GM12878 (cell line): ENCODE data around the gene PANX2. TPM values are rescaled to one million over a fixed set of nuclear protein-coding genes. Genes with fewer than 3 reads are reported as not detected.

Experiments
- ATAC-seq: fragments of 200-7000 bp; cut with Tn5 transposase; 3 replicates; pipeline ENCODE4 v1.9.1; 2020; ENCODE audit warnings: mild to moderate bottlenecking, moderate library complexity
- BruUV-seq: library from RNA; stranded (reverse); fragments of 400-500 nt; replicated peaks from 2 replicates; lab custom pipeline; 2021; lab: Mats Ljungman, UMichigan
- CTCF ChIA-PET: fragments of 300-600 bp; sonication (Branson Sonifier 250); formaldehyde crosslinking; extraction: SDS; loops from one replicate; lab custom pipeline; 2021; ENCODE audit warnings: inconsistent platforms; lab: Yijun Ruan, JAX
- POLR2A ChIA-PET: fragments of 350-600 bp; formaldehyde crosslinking; extraction: SDS; loops from one replicate; lab custom pipeline; 2021; ENCODE audit warnings: inconsistent platforms; lab: Charles Lee
- RAD21 ChIA-PET: fragments of 300-600 bp; sonication (Branson Sonifier 250); formaldehyde crosslinking; loops from one replicate; lab custom pipeline; 2023; ENCODE audit warnings: antibody characterized with exemption; ENCODE audit not compliant: unreplicated experiment; lab: Charles Lee
- SMC1A ChIA-PET: fragments of 300-600 bp; sonication (Branson Sonifier 250); formaldehyde crosslinking; loops from one replicate; lab custom pipeline; 2023; ENCODE audit not compliant: unreplicated experiment, uncharacterized antibody; lab: Charles Lee
- DNase-seq: peaks from one replicate; pipeline ENCODE4 v3.0.0-alpha.2; 2011; ENCODE audit warnings: low read depth, low spot score
- FAIRE-seq: peaks from 3 replicates; lab custom pipeline; 2011; peaks lifted over from hg19 to GRCh38; lab: Jason Lieb, UNC
- H2AFZ ChIP-seq: 2 replicates; pipeline ENCODE4 v1.6.0; 2011; ENCODE audit warnings: low read depth, low read length, control low read depth; ENCODE audit not compliant: control insufficient read depth
- H3K27ac ChIP-seq: 2 replicates; pipeline ENCODE4 v1.5.1; 2011; ENCODE audit warnings: control low read depth; ENCODE audit not compliant: control insufficient read depth, insufficient read depth
- H3K27me3 ChIP-seq, 2 experiments: replicated peaks in 1 of 2; 2 replicates each; pipeline versions ENCODE4 v1.6.0 to v1.6.1; 2011; ENCODE audit warnings: low read length in 1 of 2; ENCODE audit not compliant: control insufficient read depth in 2 of 2, insufficient read depth in 2 of 2
- H3K36me3 ChIP-seq, 2 experiments: 2 replicates each; pipeline ENCODE4 v1.5.1; 2011; ENCODE audit warnings: low read length in 1 of 2; ENCODE audit not compliant: control insufficient read depth in 2 of 2, insufficient read depth in 2 of 2
- H3K4me1 ChIP-seq: 2 replicates; pipeline ENCODE4 v1.6.1; 2011; ENCODE audit warnings: mild to moderate bottlenecking, low read length, moderate library complexity, mixed read lengths; ENCODE audit not compliant: control insufficient read depth, insufficient read depth
- H3K4me2 ChIP-seq: 2 replicates; pipeline ENCODE4 v1.6.0; 2011; ENCODE audit warnings: control low read depth; ENCODE audit not compliant: control insufficient read depth, insufficient read depth
- H3K4me3 ChIP-seq: fragments of 200-600 bp; sonication (generic); 2 replicates; pipeline ENCODE4 v1.5.1; 2016
- H3K79me2 ChIP-seq: 2 replicates; pipeline ENCODE4 v1.6.0; 2011; ENCODE audit warnings: low read length; ENCODE audit not compliant: control insufficient read depth, insufficient read depth
- H3K9ac ChIP-seq: 2 replicates; pipeline ENCODE4 v1.8.0; 2011; ENCODE audit warnings: low read length, control low read depth, mixed read lengths; ENCODE audit not compliant: control insufficient read depth, insufficient read depth
- H3K9me3 ChIP-seq: replicated peaks from 3 replicates; pipeline ENCODE4 v1.5.1; 2011; ENCODE audit warnings: mild to moderate bottlenecking, low read length; ENCODE audit not compliant: control insufficient read depth, insufficient read depth
- H4K20me1 ChIP-seq: 2 replicates; pipeline ENCODE4 v1.6.0; 2011; ENCODE audit not compliant: control insufficient read depth, insufficient read depth
- CBX3 ChIP-seq: fragments of 200-600 bp; sonication (generic); IDR thresholded peaks from 2 replicates; pipeline ENCODE4 v1.6.1; 2016; ENCODE audit warnings: low read depth, borderline replicate concordance
- KDM1A ChIP-seq: fragments of 200-600 bp; sonication (generic); IDR thresholded peaks from 2 replicates; pipeline ENCODE4 v1.6.1; 2016; ENCODE audit warnings: borderline replicate concordance
- NBN ChIP-seq: fragments of 450-650 bp; IDR thresholded peaks from 2 replicates; pipeline ENCODE4 v1.6.1; 2016
- PAX8 ChIP-seq: fragments of 450-650 bp; IDR thresholded peaks from 2 replicates; pipeline ENCODE4 v1.6.1; 2017; ENCODE audit warnings: mild to moderate bottlenecking, moderate library complexity
- RAD51 ChIP-seq: fragments of 450-650 bp; IDR thresholded peaks from 2 replicates; pipeline ENCODE4 v1.6.1; 2016; ENCODE audit warnings: moderate library complexity, mild to moderate bottlenecking, inconsistent platforms
- RCOR1 ChIP-seq: conservative IDR thresholded peaks from 2 replicates; pipeline ENCODE4 v1.6.1; 2012; ENCODE audit warnings: low read depth, low read length, improper control_type of control experiment
- SMAD5 ChIP-seq: IDR thresholded peaks from 2 replicates; pipeline ENCODE4 v1.6.1; 2016; ENCODE audit warnings: antibody characterized with exemption, low read depth
- SMARCA5 ChIP-seq: fragments of 450-650 bp; IDR thresholded peaks from 2 replicates; pipeline ENCODE4 v1.6.1; 2017; ENCODE audit warnings: mild to moderate bottlenecking
- TCF12 ChIP-seq: IDR thresholded peaks from 2 replicates; pipeline ENCODE4 v1.6.1; 2011; ENCODE audit warnings: low read depth, mild to moderate bottlenecking, low read length
- WGBS: methylation state at CpG from one replicate; pipeline ENCODE4 v1.1.6; 2016; ENCODE audit warnings: low lambda C conversion rate; ENCODE audit not compliant: insufficient replicate concordance, insufficient coverage; ENCODE audit errors: missing lambda C conversion rate; 5-methylcytosine and 5-hydroxymethylcytosine counted together
- in situ Hi-C: fragments of 300-500 bp; cut with MboI; formaldehyde crosslinking; loops from 9 replicates; pipeline ENCODE4 v1.14.3; 2018; ENCODE audit warnings: mixed read lengths
- intact Hi-C: fragments of 100-400 bp; cut with micrococcal nuclease; formaldehyde crosslinking; loops from one replicate; pipeline ENCODE4 v1.14.2; 2022; ENCODE audit not compliant: unreplicated experiment
- polyA plus RNA-seq, 11 experiments: library from polyadenylated mRNA; depleted of rRNA in 4 of 11; unstranded in 6 of 11; stranded (reverse) in 5 of 11; fragments of >200 nt; fragmentation: Nextera tagmentation in 4 of 11; fragmentation: Illumina TruSeq in 1 of 11; extraction: Ambion mirVana in 4 of 11; extraction: Trizol in 1 of 11; gene quantifications; 1 replicate in 1 of 11; 2 replicates in 10 of 11; pipeline versions ENCODE4 v1.2.1 to v1.2.3, GENCODE V29; 2011 to 2016; ENCODE audit warnings: inconsistent platforms in 2 of 11, missing spikeins in 2 of 11, low read depth in 1 of 11
- total RNA-seq, 4 experiments: library from RNA; depleted of rRNA in 3 of 4; stranded (reverse); fragments of >200 nt in 3 of 4; fragmentation: Illumina TruSeq in 1 of 4; extraction: Trizol in 1 of 4; gene quantifications; 2 replicates each; pipeline versions ENCODE4 v1.2.1 to v1.2.3, GENCODE V29; 2013 to 2021
- TF ChIP-seq, protein P1 (sequence below): IDR thresholded peaks from 2 replicates; pipeline ENCODE4 v1.6.1; 2012; ENCODE audit warnings: mild to moderate bottlenecking, low read depth, low read length
- TF ChIP-seq, protein P2 (sequence below): fragments of 450-650 bp; IDR thresholded peaks from 2 replicates; pipeline ENCODE4 v1.6.1; 2018; ENCODE audit warnings: mild to moderate bottlenecking, low read depth, moderate library complexity; ENCODE audit not compliant: partially characterized antibody
- TF ChIP-seq, protein P3 (sequence below): IDR thresholded peaks from 2 replicates; pipeline ENCODE4 v1.6.1; 2012; ENCODE audit warnings: low read depth, low read length, improper control_type of control experiment
- TF ChIP-seq, protein P4 (sequence below): IDR thresholded peaks from 2 replicates; pipeline ENCODE4 v1.6.1; 2011; ENCODE audit warnings: borderline replicate concordance, low read depth, mild to moderate bottlenecking, moderate library complexity, mixed read lengths, low read length; ENCODE audit not compliant: insufficient read depth; ENCODE audit errors: extremely low read length

The PANX2 gene
- total and polyA plus RNA-seq, 10 of the 15 experiments (the other 5 are each of a cell fraction or from before 2014, with no cell fraction given), result 0.04 to 0.44 (median 0.17) TPM; not detected in 5

DNA sequence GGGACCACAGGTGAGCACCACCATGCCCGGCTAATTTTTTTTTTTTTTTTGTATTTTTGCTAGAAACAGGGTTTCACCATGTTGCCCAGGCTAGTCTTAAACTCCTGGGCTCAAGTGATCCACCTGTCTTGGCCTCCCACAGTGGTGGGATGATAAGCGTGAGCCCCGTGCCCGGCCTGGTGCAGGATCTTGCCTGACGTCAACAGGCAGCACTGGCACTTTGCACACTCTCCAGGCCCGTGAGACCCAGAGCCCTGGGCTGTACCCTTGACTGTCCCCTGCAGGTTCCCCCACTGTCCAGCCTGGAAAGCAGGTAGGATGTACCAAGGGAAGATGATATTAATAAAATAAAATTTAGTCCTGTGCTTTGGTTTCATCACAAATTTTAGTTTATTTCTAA lies 29.1 kb upstream of the PANX2 start (continued):
- TF ChIP-seq, protein P1, sequence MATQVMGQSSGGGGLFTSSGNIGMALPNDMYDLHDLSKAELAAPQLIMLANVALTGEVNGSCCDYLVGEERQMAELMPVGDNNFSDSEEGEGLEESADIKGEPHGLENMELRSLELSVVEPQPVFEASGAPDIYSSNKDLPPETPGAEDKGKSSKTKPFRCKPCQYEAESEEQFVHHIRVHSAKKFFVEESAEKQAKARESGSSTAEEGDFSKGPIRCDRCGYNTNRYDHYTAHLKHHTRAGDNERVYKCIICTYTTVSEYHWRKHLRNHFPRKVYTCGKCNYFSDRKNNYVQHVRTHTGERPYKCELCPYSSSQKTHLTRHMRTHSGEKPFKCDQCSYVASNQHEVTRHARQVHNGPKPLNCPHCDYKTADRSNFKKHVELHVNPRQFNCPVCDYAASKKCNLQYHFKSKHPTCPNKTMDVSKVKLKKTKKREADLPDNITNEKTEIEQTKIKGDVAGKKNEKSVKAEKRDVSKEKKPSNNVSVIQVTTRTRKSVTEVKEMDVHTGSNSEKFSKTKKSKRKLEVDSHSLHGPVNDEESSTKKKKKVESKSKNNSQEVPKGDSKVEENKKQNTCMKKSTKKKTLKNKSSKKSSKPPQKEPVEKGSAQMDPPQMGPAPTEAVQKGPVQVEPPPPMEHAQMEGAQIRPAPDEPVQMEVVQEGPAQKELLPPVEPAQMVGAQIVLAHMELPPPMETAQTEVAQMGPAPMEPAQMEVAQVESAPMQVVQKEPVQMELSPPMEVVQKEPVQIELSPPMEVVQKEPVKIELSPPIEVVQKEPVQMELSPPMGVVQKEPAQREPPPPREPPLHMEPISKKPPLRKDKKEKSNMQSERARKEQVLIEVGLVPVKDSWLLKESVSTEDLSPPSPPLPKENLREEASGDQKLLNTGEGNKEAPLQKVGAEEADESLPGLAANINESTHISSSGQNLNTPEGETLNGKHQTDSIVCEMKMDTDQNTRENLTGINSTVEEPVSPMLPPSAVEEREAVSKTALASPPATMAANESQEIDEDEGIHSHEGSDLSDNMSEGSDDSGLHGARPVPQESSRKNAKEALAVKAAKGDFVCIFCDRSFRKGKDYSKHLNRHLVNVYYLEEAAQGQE, result no peak
- TF ChIP-seq, protein P2, sequence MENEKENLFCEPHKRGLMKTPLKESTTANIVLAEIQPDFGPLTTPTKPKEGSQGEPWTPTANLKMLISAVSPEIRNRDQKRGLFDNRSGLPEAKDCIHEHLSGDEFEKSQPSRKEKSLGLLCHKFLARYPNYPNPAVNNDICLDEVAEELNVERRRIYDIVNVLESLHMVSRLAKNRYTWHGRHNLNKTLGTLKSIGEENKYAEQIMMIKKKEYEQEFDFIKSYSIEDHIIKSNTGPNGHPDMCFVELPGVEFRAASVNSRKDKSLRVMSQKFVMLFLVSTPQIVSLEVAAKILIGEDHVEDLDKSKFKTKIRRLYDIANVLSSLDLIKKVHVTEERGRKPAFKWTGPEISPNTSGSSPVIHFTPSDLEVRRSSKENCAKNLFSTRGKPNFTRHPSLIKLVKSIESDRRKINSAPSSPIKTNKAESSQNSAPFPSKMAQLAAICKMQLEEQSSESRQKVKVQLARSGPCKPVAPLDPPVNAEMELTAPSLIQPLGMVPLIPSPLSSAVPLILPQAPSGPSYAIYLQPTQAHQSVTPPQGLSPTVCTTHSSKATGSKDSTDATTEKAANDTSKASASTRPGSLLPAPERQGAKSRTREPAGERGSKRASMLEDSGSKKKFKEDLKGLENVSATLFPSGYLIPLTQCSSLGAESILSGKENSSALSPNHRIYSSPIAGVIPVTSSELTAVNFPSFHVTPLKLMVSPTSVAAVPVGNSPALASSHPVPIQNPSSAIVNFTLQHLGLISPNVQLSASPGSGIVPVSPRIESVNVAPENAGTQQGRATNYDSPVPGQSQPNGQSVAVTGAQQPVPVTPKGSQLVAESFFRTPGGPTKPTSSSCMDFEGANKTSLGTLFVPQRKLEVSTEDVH, result no peak
- TF ChIP-seq, all 136 proteins: peak for 0

DNA sequence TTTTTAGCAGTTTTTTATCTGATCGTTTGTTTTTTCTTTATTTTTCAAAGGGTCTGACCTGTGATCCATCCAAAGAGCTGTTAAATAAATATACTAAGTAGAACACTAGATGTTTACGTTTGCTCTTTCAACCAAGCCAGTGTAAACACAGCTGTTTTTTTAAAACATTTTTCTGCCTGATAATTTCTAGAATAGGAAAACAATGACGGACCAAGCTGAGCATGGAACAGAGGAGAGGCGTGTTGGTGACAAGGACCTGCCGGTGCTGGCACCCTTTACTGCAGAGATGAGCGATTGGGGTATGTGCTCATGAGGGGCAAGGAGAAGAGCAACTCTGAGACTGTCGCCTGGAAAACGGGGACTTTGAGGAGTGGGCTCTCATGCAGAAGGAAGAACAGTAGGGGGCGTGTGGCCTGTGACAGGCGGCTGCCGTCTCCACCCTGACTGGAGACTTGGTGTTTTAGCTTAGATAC lies 28.6 kb upstream of the PANX2 start:
- H3K4me3 ChIP-seq, result no peak overlapping the region
- ATAC-seq, result no peak
- ChIA-PET SMC1A (no interaction called here), CTCF (interaction anchor here (1.2 kb wide), 1 partner anchor 31 kb away, joined by 3 read pairs; no protein-coding TSS in a partner anchor), POLR2A (no interaction called here), RAD21 (no interaction called here)
- no peaks in the 10 kb centered on the region for H3K9me3 ChIP-seq
- DNase-seq, result no peak
- no peaks in the 10 kb centered on the region for H4K20me1 ChIP-seq
- intact Hi-C loops (no loop called here), in situ Hi-C loops (no loop called here)
- H3K4me2 ChIP-seq, result no peak overlapping the region
- no peaks in the 10 kb centered on the region for H3K36me3 ChIP-seq
- no peak overlapping the region for H3K27ac ChIP-seq
- no TSS peak for BruUV-seq
- no peaks in the 10 kb centered on the region for H3K79me2 ChIP-seq
- peaks cover 3% of the 10 kb centered on the region; the same call in 1 of the 2 replicates for H3K4me1 ChIP-seq
- H2AFZ ChIP-seq, result no peak overlapping the region
- WGBS, result 28% methylated on average over 11 of the region's 11 CpGs
- no peaks in the 10 kb centered on the region; a peak in 1 of 4 replicates for H3K27me3 ChIP-seq
- FAIRE-seq, result no peak
- H3K9ac ChIP-seq, result no peak overlapping the region
- TF ChIP-seq KDM1A, result no peak
- TF ChIP-seq RCOR1, result no peak
- TF ChIP-seq NBN, result no peak
- TF ChIP-seq SMAD5, result no peak
- TF ChIP-seq, protein P3, sequence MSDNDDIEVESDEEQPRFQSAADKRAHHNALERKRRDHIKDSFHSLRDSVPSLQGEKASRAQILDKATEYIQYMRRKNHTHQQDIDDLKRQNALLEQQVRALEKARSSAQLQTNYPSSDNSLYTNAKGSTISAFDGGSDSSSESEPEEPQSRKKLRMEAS, result no peak
- no peak for TF ChIP-seq SMARCA5
- TF ChIP-seq, protein P2, result no peak
- TF ChIP-seq CBX3, result no peak
- no peak for TF ChIP-seq PAX8
- TF ChIP-seq TCF12, result no peak
- TF ChIP-seq, protein P4, sequence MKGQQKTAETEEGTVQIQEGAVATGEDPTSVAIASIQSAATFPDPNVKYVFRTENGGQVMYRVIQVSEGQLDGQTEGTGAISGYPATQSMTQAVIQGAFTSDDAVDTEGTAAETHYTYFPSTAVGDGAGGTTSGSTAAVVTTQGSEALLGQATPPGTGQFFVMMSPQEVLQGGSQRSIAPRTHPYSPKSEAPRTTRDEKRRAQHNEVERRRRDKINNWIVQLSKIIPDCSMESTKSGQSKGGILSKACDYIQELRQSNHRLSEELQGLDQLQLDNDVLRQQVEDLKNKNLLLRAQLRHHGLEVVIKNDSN, result no peak
- TF ChIP-seq RAD51, result no peak
